ENCODE measurements around the gene EDARADD.
A peak's percentile ranks its signal among the peaks of the same experiment; 100 is the strongest.

EDARADD gene

DNA sequence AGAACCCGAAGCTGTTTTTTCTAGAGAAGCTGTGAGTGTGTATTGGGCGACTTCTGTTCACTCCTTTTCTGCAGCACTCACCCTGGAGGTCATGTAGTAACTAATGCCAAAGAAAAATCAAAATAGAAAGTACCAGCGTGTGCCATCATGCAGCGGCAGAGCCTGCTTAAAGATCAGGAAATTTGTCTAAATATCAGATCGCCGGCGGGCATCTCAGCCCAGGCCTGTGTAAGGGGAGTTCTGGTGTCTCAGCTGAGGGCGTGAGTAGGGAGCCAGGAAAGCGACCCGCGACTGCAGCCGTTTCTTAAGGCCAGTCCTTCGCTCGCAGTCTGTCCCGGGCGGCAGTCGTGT is 768 bp downstream of the EDARADD start:
- TF ChIP-seq, protein P1, sequence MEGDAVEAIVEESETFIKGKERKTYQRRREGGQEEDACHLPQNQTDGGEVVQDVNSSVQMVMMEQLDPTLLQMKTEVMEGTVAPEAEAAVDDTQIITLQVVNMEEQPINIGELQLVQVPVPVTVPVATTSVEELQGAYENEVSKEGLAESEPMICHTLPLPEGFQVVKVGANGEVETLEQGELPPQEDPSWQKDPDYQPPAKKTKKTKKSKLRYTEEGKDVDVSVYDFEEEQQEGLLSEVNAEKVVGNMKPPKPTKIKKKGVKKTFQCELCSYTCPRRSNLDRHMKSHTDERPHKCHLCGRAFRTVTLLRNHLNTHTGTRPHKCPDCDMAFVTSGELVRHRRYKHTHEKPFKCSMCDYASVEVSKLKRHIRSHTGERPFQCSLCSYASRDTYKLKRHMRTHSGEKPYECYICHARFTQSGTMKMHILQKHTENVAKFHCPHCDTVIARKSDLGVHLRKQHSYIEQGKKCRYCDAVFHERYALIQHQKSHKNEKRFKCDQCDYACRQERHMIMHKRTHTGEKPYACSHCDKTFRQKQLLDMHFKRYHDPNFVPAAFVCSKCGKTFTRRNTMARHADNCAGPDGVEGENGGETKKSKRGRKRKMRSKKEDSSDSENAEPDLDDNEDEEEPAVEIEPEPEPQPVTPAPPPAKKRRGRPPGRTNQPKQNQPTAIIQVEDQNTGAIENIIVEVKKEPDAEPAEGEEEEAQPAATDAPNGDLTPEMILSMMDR (conservative IDR thresholded peaks at IDR 0.05; ENCODE audit: low read length), result no peak
- DNase-seq (ENCODE audit: low read depth), result peak; percentile 7
- H3K4me3 ChIP-seq (ENCODE audit: low read length), result peak overlapping the region; percentile 61

DNA sequence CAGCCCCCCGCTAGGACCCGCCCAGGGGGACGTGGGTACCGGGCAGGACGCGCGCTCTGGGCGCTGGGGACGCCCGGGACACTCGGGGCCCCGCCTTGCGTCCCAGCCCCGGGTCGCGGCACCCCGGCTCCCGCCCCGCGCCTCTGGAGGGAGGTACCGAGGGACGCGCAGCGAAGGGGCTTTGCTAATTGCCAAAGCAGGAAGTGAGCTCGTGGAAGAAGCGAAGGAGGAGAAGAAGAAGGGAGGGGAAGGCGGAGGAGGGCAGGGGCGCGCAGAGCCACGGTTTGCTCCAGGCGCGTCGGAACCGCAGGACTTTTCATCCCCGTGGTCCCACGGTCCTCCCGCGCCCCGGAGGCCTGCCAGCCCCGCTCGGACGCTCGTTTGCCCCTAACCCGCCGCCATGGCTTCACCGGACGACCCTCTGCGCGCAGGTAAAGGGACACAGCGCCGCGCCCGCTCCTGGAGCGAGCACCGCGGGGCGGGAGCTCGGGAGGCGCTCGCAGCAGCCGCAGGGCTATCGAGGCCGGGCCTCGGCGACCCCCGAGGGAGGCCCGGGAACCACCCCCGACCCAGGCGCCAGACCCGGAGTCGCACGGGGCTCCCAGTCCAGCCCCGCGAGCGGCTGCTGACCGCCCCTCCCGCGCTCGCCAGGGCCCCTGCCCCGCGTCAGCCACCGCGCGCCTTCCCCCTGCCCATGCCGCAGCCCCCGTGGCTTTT is 1.3 kb downstream of the EDARADD start:
- DNase-seq (ENCODE audit: low read depth), result peak; percentile 11
- peak overlapping the region; percentile 61 for H3K4me3 ChIP-seq (ENCODE audit: low read length)
- TF ChIP-seq, protein P1 (conservative IDR thresholded peaks at IDR 0.05; ENCODE audit: low read length), result no peak

DNA sequence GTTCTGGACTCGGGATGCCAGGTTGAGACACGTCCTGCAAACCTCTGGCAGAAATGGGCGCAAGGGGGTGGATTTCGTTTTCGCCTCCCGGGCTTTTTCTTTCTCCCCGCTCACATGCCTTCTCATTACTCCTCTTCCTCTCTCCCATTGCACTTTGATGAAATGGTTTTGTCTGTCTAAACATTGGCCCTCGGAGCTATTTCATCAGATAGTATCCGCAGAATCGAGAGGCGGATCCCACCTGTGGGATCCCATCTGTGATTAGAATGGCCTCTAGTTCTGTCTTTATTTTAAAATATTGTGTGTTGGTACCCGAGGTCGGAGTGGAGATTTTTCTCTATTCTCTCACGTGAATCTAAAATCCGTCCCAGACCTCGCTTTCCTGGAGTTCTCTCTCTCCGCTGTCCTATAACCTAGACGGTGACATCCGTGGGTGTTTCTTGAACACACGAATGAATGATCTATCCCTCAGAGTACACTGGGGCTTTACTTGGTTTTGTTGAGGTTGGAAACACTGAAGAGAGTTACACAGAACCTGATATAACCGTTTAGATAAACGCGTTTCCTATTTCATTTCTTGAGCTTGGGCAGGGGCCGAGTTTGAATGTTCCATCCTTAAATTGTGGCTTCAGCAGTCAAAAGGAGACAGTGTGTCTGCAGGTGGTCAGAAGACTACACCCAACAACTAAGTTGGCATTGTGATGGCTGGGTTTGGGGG is 2.0 kb downstream of the EDARADD start:
- H3K4me3 ChIP-seq (ENCODE audit: low read length), result peak overlapping the region; percentile 61
- DNase-seq (ENCODE audit: low read depth), result no peak
- TF ChIP-seq, protein P1 (conservative IDR thresholded peaks at IDR 0.05; ENCODE audit: low read length), result no peak

DNA sequence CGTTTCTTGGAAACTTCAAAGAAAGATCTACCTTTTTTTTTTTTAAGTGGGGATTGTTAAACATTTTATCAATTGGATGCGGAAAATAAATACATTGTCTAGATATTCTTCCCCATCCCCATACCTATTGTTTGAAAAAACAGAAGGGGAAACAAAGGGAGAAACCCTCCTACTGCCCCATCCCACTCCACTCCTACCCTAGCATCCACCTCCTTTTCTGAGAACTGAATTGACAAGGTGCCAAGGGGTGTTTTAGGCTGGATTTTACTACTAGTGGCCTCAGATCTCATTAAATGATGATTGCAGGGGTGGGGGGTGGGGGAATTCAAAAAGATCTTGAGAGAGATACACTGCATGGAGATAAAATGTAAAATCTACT is 2.6 kb downstream of the EDARADD start:
- TF ChIP-seq, protein P1 (conservative IDR thresholded peaks at IDR 0.05; ENCODE audit: low read length), result no peak
- DNase-seq (ENCODE audit: low read depth), result no peak
- no peak overlapping the region for H3K4me3 ChIP-seq (ENCODE audit: low read length)

DNA sequence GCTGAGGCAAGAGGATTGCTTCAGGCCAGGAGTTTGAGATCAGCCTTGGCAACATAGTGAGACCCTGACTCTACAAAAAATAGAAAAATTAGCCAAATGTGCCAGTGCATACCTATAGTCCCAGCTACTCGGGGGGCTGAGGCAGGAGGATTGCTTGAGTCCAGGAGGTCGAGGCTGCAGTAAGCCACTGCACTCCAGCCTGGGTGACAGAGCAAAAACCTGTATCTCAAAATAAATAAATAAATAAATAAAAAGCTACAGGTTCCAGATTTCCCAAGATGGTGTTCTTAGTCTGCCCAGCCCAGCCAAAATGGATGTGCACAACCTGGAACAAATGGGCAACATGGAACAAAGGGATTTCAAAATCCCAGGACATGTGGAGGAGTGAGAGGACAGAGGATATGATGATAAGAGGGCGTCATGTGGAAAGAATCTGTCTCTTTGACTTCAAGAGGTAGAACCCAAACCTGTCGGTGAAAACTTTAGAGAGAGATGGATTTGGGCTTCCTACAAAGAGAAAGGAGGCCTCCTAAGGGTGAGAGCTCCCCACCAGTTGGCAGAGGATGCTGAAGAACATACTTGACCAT is 3.2 kb downstream of the EDARADD start:
- TF ChIP-seq, protein P1 (conservative IDR thresholded peaks at IDR 0.05; ENCODE audit: low read length), result no peak
- DNase-seq (ENCODE audit: low read depth), result no peak
- H3K4me3 ChIP-seq (ENCODE audit: low read length), result no peak overlapping the region

DNA sequence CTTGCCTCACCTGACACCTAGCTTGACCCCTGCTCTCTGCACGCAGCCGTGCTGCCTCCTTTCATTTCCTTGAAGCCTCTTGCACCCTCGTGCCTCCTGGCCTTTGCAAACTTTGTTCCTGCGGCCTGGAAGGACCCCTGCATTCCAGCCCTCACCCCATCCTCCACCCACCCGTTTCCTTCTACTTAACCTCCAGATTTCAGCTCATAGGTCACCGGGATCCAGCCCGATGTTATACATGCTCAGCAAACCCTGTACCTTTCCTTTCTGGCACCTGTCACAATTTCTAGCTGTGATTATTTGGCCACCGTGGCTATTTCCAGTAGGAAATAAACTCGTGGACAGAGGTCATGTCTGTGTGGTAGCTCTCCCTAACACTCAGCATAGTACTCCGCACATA is 4.5 kb downstream of the EDARADD start:
- H3K4me3 ChIP-seq (ENCODE audit: low read length), result no peak overlapping the region
- TF ChIP-seq, protein P1 (conservative IDR thresholded peaks at IDR 0.05; ENCODE audit: low read length), result no peak
- DNase-seq (ENCODE audit: low read depth), result no peak
